ENCODE data around the gene TMEM267.
"Not testable (repeated sequence)": the region's sequence is repeated elsewhere in the genome, so short reads cannot be mapped to it uniquely, and the experiment has no call there.

The TMEM267 gene

GRCh38 chr5:43429016-43429415 is 54.6 kb downstream of the TMEM267 start:
- no peak for DNase-seq (ENCODE audit: low read depth)
- no peak overlapping the region for H3K4me3 ChIP-seq (ENCODE audit: control insufficient read depth, low read depth, low read length)
- TF ChIP-seq CTCF (IDR thresholded peaks at IDR 0.05; ENCODE audit: control insufficient read depth, insufficient read depth, low read depth, low read length, missing control alignments) = no peak

- no peak for DNase-seq (ENCODE audit: low read depth)
- no peak overlapping the region for H3K4me3 ChIP-seq (ENCODE audit: control insufficient read depth, low read depth, low read length)
- TF ChIP-seq CTCF (IDR thresholded peaks at IDR 0.05; ENCODE audit: control insufficient read depth, insufficient read depth, low read depth, low read length, missing control alignments) = no peak
Observed at GRCh38 chr5:43427306-43427705, 56.4 kb downstream of the TMEM267 start.

- no peak for TF ChIP-seq CTCF (IDR thresholded peaks at IDR 0.05; ENCODE audit: control insufficient read depth, insufficient read depth, low read depth, low read length, missing control alignments)
- peak; percentile 17 for DNase-seq (ENCODE audit: low read depth)
- no peak overlapping the region for H3K4me3 ChIP-seq (ENCODE audit: control insufficient read depth, low read depth, low read length)
Observed at GRCh38 chr5:43425983-43426382, 57.7 kb downstream of the TMEM267 start.

- H3K4me3 ChIP-seq (ENCODE audit: control insufficient read depth, low read depth, low read length); DNase-seq (ENCODE audit: low read depth): not testable (repeated sequence)
Observed at GRCh38 chr5:43423086-43423485, 60.6 kb downstream of the TMEM267 start.

GRCh38 chr5:43422143-43422542 is 61.5 kb downstream of the TMEM267 start:
- no peak for TF ChIP-seq CTCF (IDR thresholded peaks at IDR 0.05; ENCODE audit: control insufficient read depth, insufficient read depth, low read depth, low read length, missing control alignments)
- no peak for DNase-seq (ENCODE audit: low read depth)
- H3K4me3 ChIP-seq (ENCODE audit: control insufficient read depth, low read depth, low read length) = no peak overlapping the region

GRCh38 chr5:43421450-43422133 is 62.1 kb downstream of the TMEM267 start:
- DNase-seq (ENCODE audit: low read depth) = no peak
- no peak overlapping the region for H3K4me3 ChIP-seq (ENCODE audit: control insufficient read depth, low read depth, low read length)
- no peak for TF ChIP-seq CTCF (IDR thresholded peaks at IDR 0.05; ENCODE audit: control insufficient read depth, insufficient read depth, low read depth, low read length, missing control alignments)

GRCh38 chr5:43420241-43420640 is 63.4 kb downstream of the TMEM267 start:
- no peak for TF ChIP-seq CTCF (IDR thresholded peaks at IDR 0.05; ENCODE audit: control insufficient read depth, insufficient read depth, low read depth, low read length, missing control alignments)
- DNase-seq (ENCODE audit: low read depth) = no peak
- H3K4me3 ChIP-seq (ENCODE audit: control insufficient read depth, low read depth, low read length) = no peak overlapping the region

All from AG09309 (cell line).